ENCODE results near the gene RABGAP1.
"Not testable (repeated sequence)": the region's sequence is repeated elsewhere in the genome, so short reads cannot be mapped to it uniquely, and the experiment has no call there.

Gene RABGAP1

DNA sequence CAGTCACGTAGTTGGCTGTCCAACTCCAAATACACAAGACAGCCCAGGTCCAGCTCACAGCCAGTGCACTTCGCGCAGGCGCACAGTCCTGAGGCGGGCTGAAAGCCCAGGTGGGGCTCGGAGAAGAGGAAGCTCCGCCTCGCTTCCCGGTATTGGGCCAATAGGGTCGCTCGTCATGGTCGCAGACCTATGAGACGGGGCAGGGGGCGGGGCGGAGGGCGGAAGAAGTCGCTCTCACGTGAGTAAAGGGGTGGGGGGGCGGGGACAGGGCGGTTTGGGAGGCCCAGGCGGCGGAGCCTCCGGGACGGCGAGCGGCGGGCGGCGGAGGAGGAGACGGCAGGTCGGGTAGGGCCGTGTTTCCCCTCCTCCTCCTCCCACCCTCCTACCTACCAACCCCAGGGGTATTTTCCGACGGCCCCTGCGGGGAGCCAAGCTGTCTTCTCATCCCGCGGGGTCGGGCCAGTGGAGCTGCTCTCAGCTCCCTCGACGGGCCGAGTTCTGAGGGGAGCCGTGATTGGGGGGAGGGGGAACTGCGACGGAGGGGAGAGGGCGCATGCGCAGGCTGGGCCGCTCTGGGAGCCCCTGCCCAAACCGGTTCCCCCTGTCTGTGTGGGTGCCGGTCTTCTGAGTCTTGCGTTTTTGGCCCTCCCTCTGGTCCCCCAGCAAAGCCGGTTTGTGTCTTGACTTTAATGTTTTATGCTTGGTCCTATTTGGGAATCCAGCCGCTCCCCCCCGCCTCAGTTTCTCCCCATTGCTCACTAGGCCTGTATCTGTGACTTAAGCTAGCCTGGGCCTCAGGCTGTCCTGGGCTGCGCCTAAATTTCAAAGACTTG is at the start of gene RABGAP1:
Gene RABGAP1, plus strand, starts transcription at position 272 of the 833 bp plus-strand sequence. CDS start 16,040 bp downstream, outside the sequence.
- peak; percentile 86 for DNase-seq (ENCODE audit: low read depth, low spot score)

DNA sequence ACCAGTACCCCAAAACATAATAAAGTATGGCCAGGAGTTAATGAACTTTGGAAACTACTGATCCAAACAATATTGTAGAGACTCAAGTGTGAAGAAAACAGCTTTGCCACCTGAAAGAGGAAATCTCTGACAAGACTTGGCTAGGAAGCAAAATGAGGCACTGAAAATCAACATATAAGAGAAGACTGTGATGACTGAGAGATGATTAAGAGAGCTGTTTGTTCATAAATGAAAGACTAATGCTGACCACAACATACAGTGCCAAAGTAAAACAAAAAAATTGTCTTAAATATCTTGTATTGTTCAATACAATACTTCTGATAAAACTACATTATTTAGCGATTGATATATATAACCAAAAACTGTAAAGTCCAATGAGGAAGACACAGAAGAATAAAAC is 42.9 kb upstream of the RABGAP1 start:
- DNase-seq (ENCODE audit: low read depth, low spot score) = no peak

DNA sequence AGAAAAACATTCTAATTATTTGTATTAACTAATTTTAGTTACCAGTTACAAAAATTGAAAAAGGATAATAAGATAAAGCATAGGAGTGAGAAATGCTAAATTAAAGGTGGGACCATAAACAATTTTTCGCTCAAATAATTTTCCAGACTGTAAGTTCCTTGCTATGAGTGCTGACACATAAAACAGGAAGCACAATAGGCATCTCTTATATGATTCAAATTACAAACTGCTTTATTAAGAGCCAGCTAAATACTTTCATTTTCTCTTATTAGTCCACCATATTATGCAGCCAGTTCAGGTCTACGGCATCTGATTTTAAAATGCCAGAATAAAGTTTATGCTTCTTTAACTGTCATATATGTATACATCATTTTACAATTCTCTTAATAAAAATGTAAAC is 40.0 kb upstream of the RABGAP1 start:
- DNase-seq (ENCODE audit: low read depth, low spot score) = no peak

DNA sequence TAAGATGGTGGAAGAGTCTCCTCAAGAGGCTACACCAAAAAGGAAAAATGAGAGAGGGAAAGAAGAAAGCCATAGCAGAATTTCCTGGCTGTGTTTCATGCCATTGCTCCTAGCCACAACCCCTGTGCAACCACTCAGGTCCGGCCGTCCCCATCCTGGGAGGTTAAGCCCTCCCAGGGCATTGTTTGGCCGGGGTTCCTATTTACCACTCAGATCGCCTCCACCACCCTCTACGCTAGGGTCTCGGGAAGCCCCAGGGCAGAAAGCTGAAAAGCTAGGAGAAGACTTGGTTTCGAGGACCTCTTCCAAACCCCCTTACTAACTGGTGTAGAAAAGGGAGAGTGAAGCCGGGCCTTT is 36.4 kb upstream of the RABGAP1 start:
- DNase-seq (ENCODE audit: low read depth, low spot score) = no peak

DNA sequence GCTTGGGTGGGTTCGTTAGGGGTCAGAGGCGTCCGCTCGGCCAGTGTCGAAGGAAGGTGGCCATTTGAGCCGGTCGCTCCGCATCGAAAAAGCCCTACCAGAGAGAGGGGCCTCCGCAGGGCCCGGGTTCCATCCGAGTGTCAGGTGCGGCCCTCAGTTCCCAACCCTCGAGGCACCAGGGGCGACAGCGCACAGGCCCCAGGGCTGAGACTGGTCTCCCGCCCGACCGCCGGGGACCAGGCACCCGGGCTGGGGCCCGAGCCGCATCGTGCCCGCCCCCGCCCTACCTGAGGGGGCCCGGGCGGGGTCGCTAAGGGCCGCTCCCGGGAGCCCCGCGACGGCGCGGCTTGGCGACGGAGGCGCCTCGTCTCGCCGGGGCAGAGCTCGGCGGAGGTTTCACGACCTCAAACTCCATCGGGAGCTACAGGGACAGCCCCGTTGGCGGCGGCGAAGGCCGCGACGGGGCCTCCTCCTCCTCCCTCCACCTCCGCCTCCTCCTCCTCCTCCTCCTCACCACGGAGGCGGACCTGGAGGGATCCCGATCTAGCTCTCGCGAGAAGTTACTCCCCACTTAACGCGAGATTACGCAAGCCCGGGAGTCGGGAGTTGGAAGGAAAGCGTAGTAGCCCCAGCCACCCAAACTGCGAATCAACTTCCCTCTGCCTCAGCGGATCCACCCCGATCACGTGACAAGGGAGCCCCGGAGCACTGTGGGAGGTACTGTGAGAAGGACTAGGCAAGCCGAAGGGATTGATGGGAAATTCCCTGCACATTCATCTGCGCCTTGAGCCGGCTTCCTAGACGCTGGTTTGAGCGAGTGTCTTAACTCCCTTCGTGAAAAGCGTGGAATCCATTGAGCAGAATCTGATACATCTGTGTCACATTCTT is 35.8 kb upstream of the RABGAP1 start, which contains the start of gene RC3H2:
Gene RC3H2, minus strand, starts transcription at position 537 of the 888 bp plus-strand sequence. CDS start 7,850 bp downstream, outside the sequence.
- DNase-seq (ENCODE audit: low read depth, low spot score) = peak; percentile 99

DNA sequence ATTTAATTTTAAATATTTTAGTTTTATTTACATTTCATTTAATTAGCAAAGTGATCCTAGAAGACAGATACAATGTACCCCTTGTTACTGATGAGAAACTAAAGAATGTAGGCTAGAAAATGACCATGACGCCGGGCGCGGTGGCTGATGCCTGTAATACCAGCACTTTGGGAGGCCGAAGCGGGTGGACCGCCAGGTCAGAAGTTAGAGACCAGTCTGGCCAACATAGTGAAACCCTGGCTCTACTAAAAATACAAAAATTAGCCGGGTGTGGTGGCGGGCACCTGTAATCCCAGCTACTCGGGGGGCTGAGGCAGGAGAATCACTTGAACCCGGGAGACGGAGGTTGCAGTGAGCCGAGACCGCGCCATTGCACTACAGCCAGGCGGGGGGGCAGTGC is 34.7 kb upstream of the RABGAP1 start:
- not testable (repeated sequence) for DNase-seq (ENCODE audit: low read depth, low spot score)

DNA sequence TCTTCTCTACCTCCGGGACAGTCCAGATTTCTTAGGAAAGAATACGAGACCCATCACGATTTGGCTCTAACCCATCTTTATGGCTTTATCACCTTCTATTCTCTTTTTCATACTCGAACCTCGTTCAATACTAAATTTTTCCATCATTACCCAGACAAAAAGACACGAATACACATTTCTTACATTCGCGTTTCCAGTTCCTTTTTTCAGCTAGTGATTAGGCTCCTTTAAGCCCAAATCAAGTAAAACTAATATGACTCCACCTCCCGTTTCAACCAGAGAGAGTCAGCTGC is 28.2 kb upstream of the RABGAP1 start:
- DNase-seq (ENCODE audit: low read depth, low spot score) = no peak

DNA sequence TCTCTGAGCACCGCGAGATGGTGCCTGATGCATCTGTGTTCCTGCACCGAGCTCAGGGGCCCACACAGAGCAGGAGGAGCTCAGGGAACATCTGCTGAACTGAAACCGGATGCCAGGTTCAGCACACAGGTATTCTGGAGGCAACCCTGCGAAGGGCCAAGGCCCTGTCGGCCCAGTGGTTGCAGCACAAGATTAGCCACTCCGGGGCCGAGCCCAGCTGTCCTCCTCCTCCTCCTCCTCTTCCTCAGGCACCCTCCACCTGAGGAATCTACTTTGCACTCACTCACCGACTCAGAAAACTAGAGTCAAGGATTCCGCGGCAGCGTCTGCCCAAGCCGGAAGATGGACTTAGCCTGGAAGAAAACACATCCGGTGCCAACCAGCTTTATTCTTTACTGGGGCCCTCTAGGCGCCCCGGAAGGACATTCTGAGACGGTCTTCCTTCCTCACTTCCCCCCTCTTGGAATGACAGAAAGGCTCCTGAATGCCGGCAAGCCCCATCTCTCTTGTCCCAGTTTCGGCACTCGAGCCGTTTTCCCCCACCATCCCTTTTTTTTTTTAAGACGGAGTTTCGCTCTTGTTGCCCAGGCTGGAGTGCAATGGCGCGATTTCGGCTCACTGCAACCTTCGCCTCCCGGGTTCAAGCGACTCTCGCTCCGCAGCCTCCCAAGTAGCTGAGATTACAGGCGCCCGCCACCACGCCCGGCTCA is 27.7 kb upstream of the RABGAP1 start, which contains the start of gene ZBTB6:
Gene ZBTB6, minus strand, starts transcription at position 360 of the 710 bp plus-strand sequence. CDS start 1,251 bp downstream, outside the sequence.
- DNase-seq (ENCODE audit: low read depth, low spot score) = peak; percentile 74

DNA sequence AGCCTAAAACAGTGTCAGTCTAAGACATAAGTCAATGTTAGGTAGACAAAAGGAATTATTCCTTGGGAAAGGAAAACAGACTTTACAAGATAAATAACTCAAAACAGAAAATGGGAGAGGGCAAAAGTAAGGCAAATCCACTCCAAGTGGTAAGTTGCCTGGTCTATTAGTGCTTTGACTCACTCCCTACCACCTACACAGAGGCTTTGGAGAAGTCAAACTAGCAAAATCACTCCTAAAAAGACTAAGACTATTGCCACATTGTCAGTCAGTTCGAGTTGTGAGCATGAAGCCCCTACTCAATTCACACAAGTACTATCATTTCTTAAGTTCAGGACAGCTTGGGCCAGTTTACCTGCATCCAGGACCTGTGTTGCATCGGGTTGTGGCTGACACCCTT is 22.5 kb upstream of the RABGAP1 start:
- no peak for DNase-seq (ENCODE audit: low read depth, low spot score)

DNA sequence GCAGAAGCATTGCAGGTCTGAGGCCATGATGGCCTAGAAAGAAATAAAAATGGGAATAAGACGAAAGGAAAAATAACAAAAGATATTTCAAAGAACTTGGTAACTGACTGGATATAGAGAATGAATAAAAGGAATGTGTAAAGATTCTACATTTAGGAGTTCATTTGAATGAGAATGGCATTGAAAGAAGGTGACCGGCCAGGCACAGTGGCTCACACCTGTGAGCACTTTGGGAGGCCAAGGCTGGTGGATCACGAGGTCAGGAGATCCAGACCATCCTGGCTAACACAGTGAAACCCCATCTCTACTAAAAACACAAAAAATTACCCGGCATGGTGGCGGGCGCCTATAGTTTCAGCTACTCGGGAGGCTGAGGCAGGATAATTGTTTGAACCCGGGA is 18.1 kb upstream of the RABGAP1 start:
- no peak for DNase-seq (ENCODE audit: low read depth, low spot score)

DNA sequence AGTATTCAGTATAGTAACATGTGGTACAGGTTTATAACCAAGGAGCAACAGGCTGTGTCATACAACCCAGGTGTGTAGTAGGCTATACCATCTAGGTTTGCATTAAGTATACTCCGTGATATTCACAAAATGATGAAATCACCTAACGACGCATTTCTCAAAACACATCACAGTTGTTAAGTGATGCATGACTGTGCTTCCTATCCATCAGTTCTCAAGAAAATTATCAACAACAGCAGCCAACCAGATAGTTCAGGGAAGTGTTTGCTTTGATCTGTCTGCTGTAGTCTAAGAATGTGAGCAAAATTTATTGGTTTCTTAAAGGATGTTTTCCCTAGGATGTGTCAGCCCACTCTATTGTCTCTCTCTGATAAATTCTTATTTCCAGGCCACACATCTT is 16.9 kb upstream of the RABGAP1 start:
- DNase-seq (ENCODE audit: low read depth, low spot score) = no peak

DNA sequence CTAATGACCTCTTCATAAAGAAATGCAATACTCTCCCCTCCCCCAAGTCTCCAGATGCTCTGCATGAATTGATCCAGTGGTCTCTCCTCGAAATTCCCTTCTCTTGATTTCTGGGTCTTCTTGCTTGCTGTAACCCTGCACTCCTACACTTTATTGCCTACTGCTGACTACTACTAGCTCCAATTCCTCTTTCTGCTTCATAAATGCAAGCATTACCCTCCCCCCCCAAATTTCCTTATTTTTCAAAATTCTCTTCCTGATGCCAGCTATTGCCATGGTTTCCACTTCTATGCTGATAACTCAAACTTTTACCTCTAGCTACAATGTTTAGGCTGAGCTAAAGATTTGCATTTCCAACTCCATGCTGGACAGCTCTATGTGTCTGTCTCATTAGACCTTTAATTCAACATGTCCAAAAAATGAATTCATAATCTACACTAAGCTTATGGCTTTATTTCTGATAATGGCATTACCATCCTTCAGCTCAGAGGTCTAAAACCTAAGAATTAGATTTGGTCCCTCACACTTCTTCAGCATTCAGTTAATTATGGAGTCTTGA is 10.9 kb upstream of the RABGAP1 start:
- no peak for DNase-seq (ENCODE audit: low read depth, low spot score)

DNA sequence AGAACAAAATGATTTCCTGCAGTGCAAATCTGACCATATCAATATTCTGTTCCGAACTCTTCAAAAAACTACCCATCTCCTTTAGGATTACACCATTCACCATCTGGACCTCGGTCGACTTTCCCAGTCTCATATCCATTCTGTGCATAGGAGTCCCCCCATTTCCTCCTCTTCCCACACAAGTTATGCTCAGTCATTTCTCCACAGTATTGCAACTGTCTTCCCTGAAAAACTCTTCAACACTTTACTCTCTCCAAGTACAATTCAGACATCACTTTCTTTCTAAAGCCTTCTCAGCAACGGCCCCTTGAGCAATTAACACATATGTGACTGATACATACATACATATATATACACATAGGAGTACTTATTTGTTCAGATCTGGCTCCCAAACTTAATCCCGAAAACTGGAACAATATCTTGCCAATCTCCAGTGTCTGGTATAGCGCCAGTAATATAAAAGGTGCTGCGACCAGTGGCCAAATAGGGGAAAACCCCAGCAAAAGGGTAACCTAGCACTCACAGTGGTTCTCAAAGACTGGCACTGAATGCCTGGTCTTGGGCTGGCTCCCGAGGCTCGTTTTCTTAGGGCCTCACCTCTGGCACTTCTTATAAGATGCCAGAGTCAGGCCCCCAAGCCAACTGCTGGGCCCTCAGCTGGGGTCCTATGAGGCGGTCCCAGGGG is 10.1 kb upstream of the RABGAP1 start:
- no peak for DNase-seq (ENCODE audit: low read depth, low spot score)

DNA sequence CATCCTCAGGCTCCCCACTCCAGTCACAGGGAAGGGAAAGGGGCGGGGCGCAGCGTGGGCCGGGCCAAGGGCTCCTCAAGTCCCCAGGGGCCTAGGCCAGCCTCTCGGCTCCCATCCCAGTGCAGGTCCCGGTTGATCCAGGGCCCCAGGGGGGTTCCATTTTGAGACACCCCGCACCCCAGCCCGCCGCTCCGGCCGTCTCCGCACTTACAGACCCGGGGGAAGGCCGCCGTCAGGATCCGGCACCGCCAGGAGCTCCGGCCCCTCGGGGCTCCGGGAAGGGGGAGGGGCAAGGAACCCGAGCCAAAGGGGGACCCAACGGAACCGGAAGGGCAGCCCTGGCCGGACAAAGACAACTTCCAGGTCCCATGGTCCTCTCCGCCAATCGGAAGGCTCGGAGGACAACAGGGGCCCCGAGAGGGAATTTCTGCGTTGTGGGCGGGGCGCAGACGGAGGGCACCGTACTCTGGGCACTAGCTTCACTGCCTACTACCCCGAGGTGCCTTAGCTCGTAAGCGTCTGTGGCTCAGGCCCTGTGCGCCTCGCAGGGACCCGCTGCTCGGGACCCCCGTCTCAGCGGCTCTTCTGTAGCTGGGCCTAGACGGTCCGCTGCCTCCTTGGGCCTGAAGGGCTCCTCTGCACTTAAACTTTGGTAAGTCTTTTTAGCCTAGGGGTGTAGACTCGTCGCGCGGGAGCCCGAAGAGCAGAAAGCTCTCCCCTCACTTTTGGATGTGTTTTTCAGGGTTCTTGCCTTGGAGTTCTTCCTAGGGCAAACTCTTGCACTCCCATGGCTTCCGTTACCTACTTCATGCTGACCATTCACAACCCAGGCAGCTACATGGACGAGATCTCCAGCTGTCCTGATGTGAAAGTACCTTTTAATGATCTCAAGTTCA is 9.3 kb upstream of the RABGAP1 start, which contains the start of gene ZBTB26:
Gene ZBTB26, minus strand, starts transcription at position 287 of the 896 bp plus-strand sequence. CDS start 11,578 bp downstream, outside the sequence.
- DNase-seq (ENCODE audit: low read depth, low spot score) = peak; percentile 89

DNA sequence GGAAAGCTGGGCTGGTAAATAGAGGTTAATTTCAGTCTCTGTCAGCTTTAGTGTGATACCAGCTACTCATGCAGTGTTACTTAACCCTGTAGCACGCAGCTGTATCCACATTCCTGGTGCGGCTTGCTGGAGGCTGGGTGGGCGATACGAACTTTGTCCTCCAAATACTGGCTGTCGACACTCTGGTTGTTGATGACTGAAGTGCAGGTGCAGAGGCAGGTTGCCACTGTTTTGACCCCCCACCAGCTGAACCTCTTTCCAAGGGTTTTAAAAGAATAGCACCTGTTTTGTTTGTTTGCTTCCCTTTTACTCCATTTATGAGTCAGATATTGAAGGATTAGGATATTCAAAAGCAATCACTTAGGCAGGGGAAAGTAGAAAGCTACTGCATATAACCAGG is 4.4 kb upstream of the RABGAP1 start:
- DNase-seq (ENCODE audit: low read depth, low spot score) = no peak

DNA sequence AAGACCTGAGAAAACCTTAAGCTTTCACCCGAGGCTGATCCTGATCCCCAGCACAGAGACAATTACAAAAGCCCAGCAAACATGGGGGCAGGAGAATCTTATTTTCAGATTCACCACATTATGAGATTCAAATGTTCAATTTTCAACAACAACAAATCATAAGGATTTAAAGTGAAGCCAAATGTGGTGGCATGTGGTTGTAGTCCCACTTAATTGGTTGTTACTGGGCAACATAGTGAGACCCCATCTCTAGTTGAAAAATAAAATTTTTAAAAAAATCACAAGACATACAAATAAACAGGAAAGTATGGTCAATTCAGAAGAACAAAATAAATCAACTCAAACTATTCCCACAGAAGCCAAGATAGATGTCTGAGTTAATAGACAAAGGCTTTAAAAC is 3.9 kb upstream of the RABGAP1 start:
- no peak for DNase-seq (ENCODE audit: low read depth, low spot score)

DNA sequence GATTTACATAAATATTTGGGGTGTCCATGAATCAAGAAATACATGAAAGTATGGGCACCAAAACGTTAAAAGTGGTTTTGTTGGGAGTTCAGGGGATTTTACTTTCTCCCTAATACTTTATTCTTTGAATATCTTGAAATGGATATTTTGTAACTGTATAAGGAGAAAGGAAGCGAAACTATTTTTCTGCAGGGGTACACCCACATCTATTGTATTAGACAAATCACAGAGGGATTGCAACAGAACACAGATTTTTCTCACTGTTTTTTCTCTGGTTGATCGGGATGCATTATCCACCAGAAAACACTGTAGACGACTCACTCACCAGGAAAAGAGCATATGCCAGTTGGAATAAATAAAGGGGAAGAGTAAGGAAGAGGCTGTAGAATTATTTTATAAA is 1.2 kb upstream of the RABGAP1 start:
- no peak for DNase-seq (ENCODE audit: low read depth, low spot score)

DNA sequence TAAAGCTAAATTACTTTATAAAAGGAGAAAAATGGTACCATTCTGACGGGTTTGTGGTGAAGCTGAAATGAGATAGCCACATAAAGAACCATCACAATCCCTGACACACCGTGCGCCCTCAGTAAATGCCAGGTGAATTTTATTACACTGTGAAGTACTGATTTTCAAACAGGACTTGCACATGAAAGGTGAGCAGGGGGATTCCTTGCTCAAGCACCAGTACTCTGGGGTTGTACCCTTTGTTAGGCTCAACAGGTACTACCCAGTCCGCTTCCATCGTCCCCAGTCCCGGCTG is 419 bp upstream of the RABGAP1 start:
- no peak for DNase-seq (ENCODE audit: low read depth, low spot score)

DNA sequence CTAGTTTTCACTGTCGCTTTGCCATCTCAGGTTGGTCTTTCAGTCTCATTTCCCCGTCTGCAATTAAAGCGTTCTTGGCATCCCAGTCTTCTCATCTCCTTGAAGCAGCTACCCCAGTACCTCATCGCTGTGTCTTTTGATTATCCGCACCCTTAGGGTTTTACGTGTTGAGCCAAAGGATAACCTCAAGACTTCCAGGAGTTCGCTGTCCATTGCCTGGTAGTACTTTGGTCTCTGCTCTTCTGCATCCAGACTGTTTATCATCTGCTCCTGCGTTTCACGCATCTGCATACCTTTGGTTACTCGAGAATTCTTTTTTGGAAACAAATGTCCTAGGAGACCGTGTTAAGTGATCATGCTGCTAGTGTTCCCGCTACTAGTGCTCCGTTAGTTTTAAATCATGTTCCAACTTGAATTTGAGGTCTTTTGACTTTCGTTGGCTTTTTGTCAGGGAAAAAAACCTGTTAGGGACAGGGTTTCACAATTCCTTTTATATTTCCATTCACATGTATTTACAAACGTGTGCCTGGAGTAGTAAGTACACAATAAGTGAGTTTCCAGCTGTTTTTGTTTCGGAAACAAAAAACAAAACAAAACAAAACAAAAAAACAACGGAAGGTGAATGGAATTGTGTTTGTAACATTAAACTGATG is 888 bp downstream of the RABGAP1 start:
- no peak for DNase-seq (ENCODE audit: low read depth, low spot score)

All from iPS DF 19.7 (cell line).